ENCODE results near the gene FKBP10.

Gene FKBP10

GRCh38 chr17:41769985-41770384, 42.8 kb upstream of the FKBP10 start:
- DNase-seq (ENCODE audit: low spot score): no peak
- TF ChIP-seq CTCF (IDR thresholded peaks at IDR 0.05): no peak
- no peak overlapping the region for H3K27ac ChIP-seq
- no peak overlapping the region for H3K4me3 ChIP-seq

- Histone ChIP-seq H3K4me3 (no peak overlapping the region), H3K27ac (no peak overlapping the region)
- TF ChIP-seq CTCF (IDR thresholded peaks at IDR 0.05): no peak
- no peak for DNase-seq (ENCODE audit: low spot score)
These were observed 41.2 kb upstream of the FKBP10 start for GRCh38 chr17:41771389-41772206.

GRCh38 chr17:41772218-41772585, 40.6 kb upstream of the FKBP10 start:
- no peak overlapping the region for H3K4me3 ChIP-seq
- TF ChIP-seq CTCF (IDR thresholded peaks at IDR 0.05): no peak
- no peak for DNase-seq (ENCODE audit: low spot score)
- H3K27ac ChIP-seq: no peak overlapping the region

- no peak overlapping the region for H3K4me3 ChIP-seq
- no peak for TF ChIP-seq CTCF (IDR thresholded peaks at IDR 0.05)
- no peak for DNase-seq (ENCODE audit: low spot score)
- H3K27ac ChIP-seq: peak overlapping the region; percentile 26 to 39
These were observed 40.1 kb upstream of the FKBP10 start for GRCh38 chr17:41772586-41773189.

- TF ChIP-seq CTCF (IDR thresholded peaks at IDR 0.05): no peak
- no peak for DNase-seq (ENCODE audit: low spot score)
- peak overlapping the region; percentile 26 to 39 for H3K27ac ChIP-seq
- no peak overlapping the region for H3K4me3 ChIP-seq
These were observed 39.6 kb upstream of the FKBP10 start for GRCh38 chr17:41773190-41773588.

GRCh38 chr17:41773731-41774193, 39.0 kb upstream of the FKBP10 start:
- Histone ChIP-seq H3K4me3 (no peak overlapping the region), H3K27ac (no peak overlapping the region)
- no peak for DNase-seq (ENCODE audit: low spot score)
- TF ChIP-seq CTCF (IDR thresholded peaks at IDR 0.05): no peak
